ENCODE measurements around the gene SCUBE3.
A peak's percentile ranks its signal among the peaks of the same experiment; 100 is the strongest.

SCUBE3 gene

GRCh38 chr6:35179901-35180535 lies 33.7 kb upstream of the SCUBE3 start:
- intact Hi-C loops (cut with DNase I), result no loop called here
- DNase-seq, result no peak

GRCh38 chr6:35181308-35181932 lies 32.3 kb upstream of the SCUBE3 start:
- no peak for DNase-seq

GRCh38 chr6:35181933-35182612 lies 31.7 kb upstream of the SCUBE3 start:
- peak in 4 of 42 donors; percentile 26 to 56 (median 39) for DNase-seq
- intact Hi-C loops (cut with DNase I), result no loop called here

More at GRCh38 chr6:35181308-35181932, 32.3 kb upstream of the SCUBE3 start:
- intact Hi-C loops (cut with DNase I), result no loop called here

DNA sequence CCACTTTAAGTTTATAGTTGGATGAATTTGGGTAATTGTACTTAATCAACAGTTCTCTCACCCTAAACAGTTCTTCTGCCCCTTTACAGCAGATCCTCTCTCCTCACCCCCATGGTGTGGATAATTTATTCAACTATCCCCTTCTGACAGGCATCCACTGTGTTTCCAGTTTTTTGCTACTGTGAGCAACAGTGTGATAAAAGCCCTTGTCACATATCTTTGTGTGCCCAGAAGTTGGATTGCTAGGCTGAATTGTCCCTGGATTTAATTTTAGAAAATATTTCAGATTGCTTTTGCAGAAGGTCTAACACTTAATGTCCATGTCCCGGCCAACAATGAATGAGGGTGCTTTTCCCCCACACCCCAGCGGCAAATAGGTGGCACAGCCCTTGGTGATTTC lies 30.5 kb upstream of the SCUBE3 start:
- no peak for DNase-seq
- intact Hi-C loops (cut with DNase I), result no loop called here

DNA sequence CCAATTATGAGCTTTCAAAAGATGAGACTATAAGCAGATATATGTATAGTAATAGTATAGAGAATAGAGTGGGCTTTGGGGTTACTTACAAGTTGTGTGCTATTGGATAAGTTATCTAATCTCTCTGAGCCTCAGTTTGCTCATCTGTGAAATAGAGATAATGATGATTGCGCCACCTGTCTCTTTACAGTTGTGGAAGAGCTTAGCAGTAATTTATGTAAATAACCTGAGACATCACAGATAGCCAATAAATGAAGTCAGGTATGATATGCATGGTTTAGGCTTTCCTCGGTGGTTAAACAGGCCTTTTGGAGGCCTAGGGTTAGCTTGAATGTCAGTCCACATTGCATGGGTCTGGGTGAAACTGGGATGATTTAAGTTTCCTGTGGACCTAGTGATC lies 29.8 kb upstream of the SCUBE3 start:
- intact Hi-C loops (cut with DNase I), result no loop called here
- DNase-seq, result no peak

DNA sequence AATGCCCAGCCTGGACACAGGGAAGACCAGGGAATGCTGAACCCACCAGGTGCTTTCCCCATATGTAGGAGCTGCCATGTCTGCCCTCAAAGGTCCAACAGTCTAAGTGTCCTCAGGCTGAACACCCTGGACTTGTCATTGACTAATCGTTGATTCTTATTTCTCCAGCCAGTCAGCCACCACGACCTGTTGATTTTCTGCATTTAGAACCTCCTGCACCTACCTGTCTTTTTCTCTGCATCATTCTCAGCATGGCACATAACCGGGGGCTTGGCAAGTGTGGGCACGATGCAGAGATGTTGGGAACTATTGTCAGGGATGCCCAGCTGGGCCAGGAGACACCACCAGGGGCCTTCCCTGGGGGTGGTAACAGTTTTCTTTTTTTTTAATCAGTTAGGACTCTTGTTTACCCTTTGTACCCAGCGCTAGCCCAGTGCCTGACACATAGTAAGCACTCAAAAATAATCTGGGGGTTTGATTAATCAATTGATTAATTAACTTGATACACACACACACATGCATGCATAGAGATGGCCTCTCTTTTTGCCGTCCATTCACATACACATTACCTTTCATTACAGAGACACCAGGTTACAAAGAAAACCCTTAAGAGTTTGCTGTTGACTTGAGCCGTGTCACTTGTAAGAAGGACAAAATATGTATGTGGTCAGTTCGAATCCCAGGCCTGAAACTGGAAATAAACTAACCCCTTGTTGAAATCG lies 29.0 kb upstream of the SCUBE3 start:
- DNase-seq, result no peak
- intact Hi-C loops (cut with DNase I), result no loop called here

DNA sequence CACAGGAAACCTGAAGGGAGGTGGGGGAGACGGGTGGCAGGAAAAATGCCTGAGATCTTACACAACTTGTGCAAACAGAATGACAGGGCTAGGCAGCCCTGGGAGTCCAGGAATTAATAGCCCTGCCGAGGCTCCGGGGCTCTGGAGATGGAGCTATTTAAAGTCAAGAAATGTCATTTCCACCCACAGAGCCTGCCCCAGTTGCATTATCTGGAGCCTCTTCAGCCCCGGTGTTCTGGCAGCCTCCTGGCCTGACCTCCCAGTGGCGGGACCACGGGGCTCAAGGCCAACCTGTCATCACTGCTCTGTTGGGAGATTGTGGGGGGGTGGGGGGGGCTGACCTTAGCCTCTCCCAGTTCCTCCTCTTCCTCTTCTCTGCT lies 28.5 kb upstream of the SCUBE3 start:
- DNase-seq, result no peak
- intact Hi-C loops (cut with DNase I), result no loop called here

GRCh38 chr6:35185971-35186370 lies 27.8 kb upstream of the SCUBE3 start:
- no peak for DNase-seq
- intact Hi-C loops (cut with DNase I), result no loop called here

DNA sequence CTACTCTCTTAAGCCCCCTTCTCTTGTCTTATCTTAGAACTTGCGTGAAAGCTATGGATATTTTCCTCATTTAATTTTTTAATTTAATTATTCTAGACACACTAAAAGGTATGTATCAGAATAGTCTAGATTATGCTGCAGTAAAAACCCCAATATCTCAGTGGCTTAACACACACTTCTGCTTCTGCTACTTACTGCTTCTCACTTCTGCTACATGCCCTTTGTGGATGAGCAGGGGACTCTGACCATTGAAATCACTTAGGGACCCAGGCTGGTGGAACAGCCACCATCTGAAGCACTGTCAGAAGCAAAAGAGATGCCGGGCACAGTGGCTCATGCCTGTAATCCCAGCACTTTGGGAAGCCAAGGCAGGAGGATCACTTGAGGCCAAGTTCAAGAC lies 27.2 kb upstream of the SCUBE3 start:
- no peak for DNase-seq
- intact Hi-C loops (cut with DNase I), result no loop called here

GRCh38 chr6:35188886-35189285 lies 24.9 kb upstream of the SCUBE3 start:
- DNase-seq, result no peak
- intact Hi-C loops (cut with DNase I), result no loop called here

GRCh38 chr6:35190306-35190705 lies 23.4 kb upstream of the SCUBE3 start:
- intact Hi-C loops (cut with DNase I), result no loop called here
- no peak for DNase-seq

- no peak for DNase-seq
- intact Hi-C loops (cut with DNase I), result no loop called here
Measured at GRCh38 chr6:35191889-35192288, 21.9 kb upstream of the SCUBE3 start.

- DNase-seq, result no peak
- intact Hi-C loops (cut with DNase I), result no loop called here
Measured at GRCh38 chr6:35192301-35192860, 21.4 kb upstream of the SCUBE3 start.

DNA sequence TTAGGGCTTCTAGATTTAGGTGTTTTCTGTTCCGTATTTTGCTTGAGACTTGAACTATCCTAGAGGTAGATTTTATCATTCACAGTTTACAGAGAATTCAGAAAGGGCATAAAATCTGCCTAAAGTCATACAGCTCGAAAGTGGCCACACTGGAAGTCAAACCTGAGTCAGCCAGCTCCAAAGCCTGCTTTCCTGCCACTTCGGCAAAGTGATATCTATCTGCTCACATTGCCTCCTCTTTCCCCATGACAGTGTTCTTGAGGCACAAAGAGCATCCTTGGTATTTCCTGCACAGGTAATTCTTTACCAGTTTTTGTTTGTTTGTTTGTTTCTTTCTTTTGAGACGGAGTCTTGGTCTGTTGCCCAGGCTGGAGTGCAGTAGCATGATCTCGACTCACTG lies 19.4 kb upstream of the SCUBE3 start:
- no peak for DNase-seq
- intact Hi-C loops (cut with DNase I), result no loop called here

DNA sequence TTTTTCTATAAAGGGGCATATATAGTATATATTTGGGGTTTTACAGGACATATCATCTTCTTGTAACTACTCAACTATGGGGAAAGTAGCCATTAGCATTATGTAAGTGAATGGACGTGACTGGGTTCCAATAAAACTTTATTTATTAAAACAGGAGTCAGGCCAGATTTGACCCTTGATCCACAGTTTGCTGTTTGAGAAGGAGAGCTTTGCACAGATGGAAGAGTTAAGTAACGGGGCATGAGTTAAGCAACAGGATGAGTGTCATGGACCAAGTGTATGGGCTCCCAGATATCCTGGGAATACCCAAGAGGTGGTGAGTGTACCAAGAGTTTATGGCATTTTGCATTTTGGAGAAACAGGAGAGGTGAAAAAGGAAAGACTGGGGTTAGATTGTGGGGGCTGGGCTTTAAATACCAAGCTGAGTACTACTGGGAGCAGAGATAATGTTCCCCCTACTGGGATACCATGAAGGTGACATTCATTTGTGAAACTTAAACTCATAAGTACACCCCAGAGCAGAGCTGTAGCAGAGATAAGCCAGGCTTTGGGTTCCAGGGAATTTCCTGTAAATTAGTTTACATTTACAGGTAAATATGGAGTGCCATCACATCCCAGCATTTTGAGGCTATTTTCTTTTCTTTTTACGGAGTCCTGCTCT lies 18.5 kb upstream of the SCUBE3 start:
- DNase-seq, result no peak
- intact Hi-C loops (cut with DNase I), result no loop called here

GRCh38 chr6:35197196-35197595 lies 16.6 kb upstream of the SCUBE3 start:
- DNase-seq, result peak in 4 of 42 donors; percentile 11 to 43 (median 18)
- intact Hi-C loops (cut with DNase I), result no loop called here

DNA sequence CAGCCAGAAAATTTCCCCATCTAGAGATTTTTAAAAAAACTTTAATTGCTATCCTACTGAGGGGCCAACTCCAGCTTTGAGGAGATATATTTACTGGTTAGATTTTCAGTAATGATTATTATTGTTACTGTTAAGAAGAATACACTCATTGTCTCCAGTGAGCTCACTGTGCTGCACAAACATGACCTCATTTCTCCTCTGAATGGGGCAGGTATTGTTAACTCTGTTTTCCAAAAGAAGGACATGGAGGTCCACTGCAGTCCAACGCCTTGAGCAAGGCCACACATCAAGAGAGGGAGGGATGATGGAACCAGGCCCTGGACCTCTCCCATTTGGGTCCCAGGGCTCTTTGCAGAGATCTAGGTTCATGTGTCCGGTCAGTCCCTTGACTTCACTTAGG lies 13.9 kb upstream of the SCUBE3 start:
- intact Hi-C loops (cut with DNase I), result loop anchor here (10.0 kb wide), 1 partner anchor 55 kb away; the partner anchor contains the start of gene TCP11
- DNase-seq, result no peak

GRCh38 chr6:35202066-35202546 lies 11.7 kb upstream of the SCUBE3 start:
- intact Hi-C loops (cut with DNase I), result loop anchor here (10.0 kb wide), 1 partner anchor 57 kb away; the partner anchor contains the start of gene TCP11
- DNase-seq, result peak in 1 of 42 donors; percentile 13

DNA sequence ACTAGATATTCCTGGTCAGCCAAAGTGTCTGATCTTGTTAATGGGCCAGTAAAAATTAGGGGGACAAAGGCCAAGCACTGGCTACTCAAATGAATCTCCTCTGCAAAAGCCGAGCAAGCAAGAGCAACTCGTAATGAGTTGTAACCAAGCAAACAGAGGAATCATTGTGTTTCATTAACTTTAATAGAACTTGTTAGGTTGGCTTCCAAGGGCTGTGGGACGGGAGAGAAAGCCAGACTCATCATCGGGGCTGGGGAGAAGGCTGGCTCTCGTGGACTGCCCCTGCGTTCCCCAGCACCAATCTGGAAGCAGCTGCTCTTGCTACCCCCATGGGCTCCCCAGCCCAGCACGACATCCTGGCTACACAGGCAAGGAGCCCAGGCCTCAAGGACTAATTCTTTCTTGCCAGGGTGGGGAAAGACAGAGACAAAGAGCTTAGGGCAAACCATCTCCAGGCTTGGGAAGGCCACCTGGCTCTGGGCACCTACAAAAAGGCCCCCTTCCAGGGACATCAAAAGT lies 10.5 kb upstream of the SCUBE3 start:
- DNase-seq, result peak in 1 of 42 donors; percentile 41
- intact Hi-C loops (cut with DNase I), result loop anchor here (10.0 kb wide), 1 partner anchor 58 kb away; the partner anchor contains the start of gene TCP11
